ENCODE measurements around the gene ARHGAP18. TPM values are rescaled to one million over a fixed set of nuclear protein-coding genes. Genes with fewer than 3 reads are reported as not detected.

The ARHGAP18 gene
- total RNA-seq, 1 donor = 65.8 TPM

- peak overlapping the region; percentile 34 for H3K4me3 ChIP-seq (ENCODE audit: low read depth, low read length)
- no peak for TF ChIP-seq CTCF (IDR thresholded peaks at IDR 0.05; ENCODE audit: insufficient read depth, low read length)
- DNase-seq (ENCODE audit: low read depth) = peak; percentile 49
These were observed 30.2 kb downstream of the ARHGAP18 start for GRCh38 chr6:129679758-129680157.

GRCh38 chr6:129679275-129679674 lies 30.7 kb downstream of the ARHGAP18 start:
- TF ChIP-seq CTCF (IDR thresholded peaks at IDR 0.05; ENCODE audit: insufficient read depth, low read length) = no peak
- H3K4me3 ChIP-seq (ENCODE audit: low read depth, low read length) = peak overlapping the region; percentile 34
- DNase-seq (ENCODE audit: low read depth) = peak; percentile 84

GRCh38 chr6:129678463-129678862 lies 31.5 kb downstream of the ARHGAP18 start:
- no peak for DNase-seq (ENCODE audit: low read depth)
- H3K4me3 ChIP-seq (ENCODE audit: low read depth, low read length) = no peak overlapping the region
- TF ChIP-seq CTCF (IDR thresholded peaks at IDR 0.05; ENCODE audit: insufficient read depth, low read length) = no peak

- no peak for TF ChIP-seq CTCF (IDR thresholded peaks at IDR 0.05; ENCODE audit: insufficient read depth, low read length)
- no peak for DNase-seq (ENCODE audit: low read depth)
- no peak overlapping the region for H3K4me3 ChIP-seq (ENCODE audit: low read depth, low read length)
These were observed 32.2 kb downstream of the ARHGAP18 start for GRCh38 chr6:129677620-129678325.

GRCh38 chr6:129675669-129676472 lies 34.1 kb downstream of the ARHGAP18 start:
- DNase-seq (ENCODE audit: low read depth) = no peak
- H3K4me3 ChIP-seq (ENCODE audit: low read depth, low read length) = no peak overlapping the region
- TF ChIP-seq CTCF (IDR thresholded peaks at IDR 0.05; ENCODE audit: insufficient read depth, low read length) = no peak

GRCh38 chr6:129673748-129674147 lies 36.2 kb downstream of the ARHGAP18 start:
- no peak for TF ChIP-seq CTCF (IDR thresholded peaks at IDR 0.05; ENCODE audit: insufficient read depth, low read length)
- DNase-seq (ENCODE audit: low read depth) = peak; percentile 37
- no peak overlapping the region for H3K4me3 ChIP-seq (ENCODE audit: low read depth, low read length)
